ENCODE data around the gene NKAP.

- TF ChIP-seq, protein P1, sequence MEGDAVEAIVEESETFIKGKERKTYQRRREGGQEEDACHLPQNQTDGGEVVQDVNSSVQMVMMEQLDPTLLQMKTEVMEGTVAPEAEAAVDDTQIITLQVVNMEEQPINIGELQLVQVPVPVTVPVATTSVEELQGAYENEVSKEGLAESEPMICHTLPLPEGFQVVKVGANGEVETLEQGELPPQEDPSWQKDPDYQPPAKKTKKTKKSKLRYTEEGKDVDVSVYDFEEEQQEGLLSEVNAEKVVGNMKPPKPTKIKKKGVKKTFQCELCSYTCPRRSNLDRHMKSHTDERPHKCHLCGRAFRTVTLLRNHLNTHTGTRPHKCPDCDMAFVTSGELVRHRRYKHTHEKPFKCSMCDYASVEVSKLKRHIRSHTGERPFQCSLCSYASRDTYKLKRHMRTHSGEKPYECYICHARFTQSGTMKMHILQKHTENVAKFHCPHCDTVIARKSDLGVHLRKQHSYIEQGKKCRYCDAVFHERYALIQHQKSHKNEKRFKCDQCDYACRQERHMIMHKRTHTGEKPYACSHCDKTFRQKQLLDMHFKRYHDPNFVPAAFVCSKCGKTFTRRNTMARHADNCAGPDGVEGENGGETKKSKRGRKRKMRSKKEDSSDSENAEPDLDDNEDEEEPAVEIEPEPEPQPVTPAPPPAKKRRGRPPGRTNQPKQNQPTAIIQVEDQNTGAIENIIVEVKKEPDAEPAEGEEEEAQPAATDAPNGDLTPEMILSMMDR (conservative IDR thresholded peaks at IDR 0.05; ENCODE audit: low read depth in 2 of 2), result no peak
- TF ChIP-seq EZH2 (IDR thresholded peaks at IDR 0.05; ENCODE audit: low read depth, unreplicated experiment) (no peak), CREB1 (CRISPR knock-in tag; IDR thresholded peaks at IDR 0.05; ENCODE audit: low read depth) (no peak), NANOG (IDR thresholded peaks at IDR 0.05; ENCODE audit: borderline replicate concordance) (no peak), STAT1 (IDR thresholded peaks at IDR 0.05; ENCODE audit: unreplicated experiment) (no peak), POLR2AphosphoS5 (IDR thresholded peaks at IDR 0.05; ENCODE audit: low read depth) (no peak), REST (IDR thresholded peaks at IDR 0.05; ENCODE audit: unreplicated experiment) (no peak), EZH2phosphoT487 (IDR thresholded peaks at IDR 0.05; ENCODE audit: unreplicated experiment) (no peak), JUNB (IDR thresholded peaks at IDR 0.05; ENCODE audit: unreplicated experiment) (no peak)
- TF ChIP-seq, protein P2, sequence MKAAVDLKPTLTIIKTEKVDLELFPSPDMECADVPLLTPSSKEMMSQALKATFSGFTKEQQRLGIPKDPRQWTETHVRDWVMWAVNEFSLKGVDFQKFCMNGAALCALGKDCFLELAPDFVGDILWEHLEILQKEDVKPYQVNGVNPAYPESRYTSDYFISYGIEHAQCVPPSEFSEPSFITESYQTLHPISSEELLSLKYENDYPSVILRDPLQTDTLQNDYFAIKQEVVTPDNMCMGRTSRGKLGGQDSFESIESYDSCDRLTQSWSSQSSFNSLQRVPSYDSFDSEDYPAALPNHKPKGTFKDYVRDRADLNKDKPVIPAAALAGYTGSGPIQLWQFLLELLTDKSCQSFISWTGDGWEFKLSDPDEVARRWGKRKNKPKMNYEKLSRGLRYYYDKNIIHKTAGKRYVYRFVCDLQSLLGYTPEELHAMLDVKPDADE (IDR thresholded peaks at IDR 0.05), result no peak
These were observed 10.8 kb upstream of the NKAP start for GRCh38 chrX:119954374-119954773.

Data from GM23338 (cell line).